ENCODE data around the gene MFNG.
"Not testable (repeated sequence)": the region's sequence is repeated elsewhere in the genome, so short reads cannot be mapped to it uniquely, and the experiment has no call there.

Gene MFNG

GRCh38 chr22:37486224-37486845, at the start of gene MFNG:
TSS of gene MFNG (minus strand) at chr22:37486384. CDS start at chr22:37486177, 207 bp downstream.
- DNase-seq (ENCODE audit: low read depth in 2 of 2): peak; percentile 51 to 68

GRCh38 chr22:37535159-37535558, 49.0 kb upstream of the MFNG start:
- no peak for DNase-seq (ENCODE audit: low read depth in 2 of 2)

- DNase-seq (ENCODE audit: low read depth in 2 of 2): no peak
Observed at GRCh38 chr22:37534445-37534844, 48.3 kb upstream of the MFNG start.

GRCh38 chr22:37533995-37534394, 47.8 kb upstream of the MFNG start:
- no peak for DNase-seq (ENCODE audit: low read depth in 2 of 2)

GRCh38 chr22:37529652-37530345, 43.6 kb upstream of the MFNG start:
- DNase-seq (ENCODE audit: low read depth in 2 of 2): no peak

GRCh38 chr22:37527952-37528351, 41.8 kb upstream of the MFNG start:
- DNase-seq (ENCODE audit: low read depth in 2 of 2): not testable (repeated sequence)

GRCh38 chr22:37527081-37527752, 41.0 kb upstream of the MFNG start:
- not testable (repeated sequence) for DNase-seq (ENCODE audit: low read depth in 2 of 2)

- no peak for DNase-seq (ENCODE audit: low read depth in 2 of 2)
Observed at GRCh38 chr22:37526376-37526775, 40.2 kb upstream of the MFNG start.

- no peak for DNase-seq (ENCODE audit: low read depth in 2 of 2)
Observed at GRCh38 chr22:37525746-37526350, 39.7 kb upstream of the MFNG start.

- no peak for DNase-seq (ENCODE audit: low read depth in 2 of 2)
Observed at GRCh38 chr22:37525073-37525745, 39.0 kb upstream of the MFNG start.

GRCh38 chr22:37522482-37522881, 36.3 kb upstream of the MFNG start:
- DNase-seq (ENCODE audit: low read depth in 2 of 2): no peak

- no peak for DNase-seq (ENCODE audit: low read depth in 2 of 2)
Observed at GRCh38 chr22:37521236-37521739, 35.1 kb upstream of the MFNG start.

- DNase-seq (ENCODE audit: low read depth in 2 of 2): no peak
Observed at GRCh38 chr22:37520776-37521191, 34.6 kb upstream of the MFNG start.

- DNase-seq (ENCODE audit: low read depth in 2 of 2): no peak
Observed at GRCh38 chr22:37519268-37520195, 33.3 kb upstream of the MFNG start, which contains the start of gene CARD10. TSS of gene CARD10 (minus strand) at chr22:37519415. CDS start at chr22:37519200, 215 bp downstream.

GRCh38 chr22:37518509-37519267, 32.5 kb upstream of the MFNG start:
- no peak for DNase-seq (ENCODE audit: low read depth in 2 of 2)

GRCh38 chr22:37517826-37518450, 31.8 kb upstream of the MFNG start:
- no peak for DNase-seq (ENCODE audit: low read depth in 2 of 2)

GRCh38 chr22:37516456-37516855, 30.3 kb upstream of the MFNG start:
- no peak for DNase-seq (ENCODE audit: low read depth in 2 of 2)

GRCh38 chr22:37515901-37516300, 29.7 kb upstream of the MFNG start:
- DNase-seq (ENCODE audit: low read depth in 2 of 2): no peak

- DNase-seq (ENCODE audit: low read depth in 2 of 2): no peak
Observed at GRCh38 chr22:37514526-37515051, 28.4 kb upstream of the MFNG start.

Data from activated CD4-positive, alpha-beta T cell treated with anti-CD3 and anti-CD28 coated beads for 24 hours (primary cell).